Gastrocnemius medialis (tissue), 4 donors: ENCODE results near the gene TCFL5. TPM values are rescaled to one million over a fixed set of nuclear protein-coding genes. Genes with fewer than 3 reads are reported as not detected.

Experiments used
- ATAC-seq, 2 donors: fragments of 150-250 bp; one replicate each; pipeline ENCODE4 v1.9.1; 2016
- DNase-seq, 2 donors: peaks; one replicate each; pipeline ENCODE4 v3.0.0-alpha.2; 2019
- H3K27ac ChIP-seq, 4 donors: fragments of 200-600 bp; sonication (generic); 1 replicate in 1 of 4; 2 replicates in 3 of 4; pipeline ENCODE4 v1.5.1; 2016 to 2018; ENCODE audit warnings: mild to moderate bottlenecking in 2 of 4, moderate library complexity in 1 of 4
- H3K27me3 ChIP-seq, 3 donors: fragments of 200-600 bp; sonication (generic) in 2 of 3; 1 replicate in 1 of 3; 2 replicates in 2 of 3; pipeline versions ENCODE4 v1.5.1 to v1.6.0; 2016 to 2019; ENCODE audit warnings: mild to moderate bottlenecking in 1 of 3, moderate library complexity in 1 of 3
- H3K36me3 ChIP-seq, 2 donors: fragments of 200-600 bp; sonication (generic) in 1 of 2; one replicate each; pipeline ENCODE4 v1.5.1; 2017 to 2018
- H3K4me1 ChIP-seq, 2 donors: fragments of 200-600 bp; sonication (generic) in 1 of 2; one replicate each; pipeline ENCODE4 v1.5.1; 2016 to 2017; ENCODE audit warnings: mild to moderate bottlenecking in 2 of 2
- H3K4me3 ChIP-seq, 4 donors: fragments of 200-600 bp; sonication (generic) in 3 of 4; 1 replicate in 1 of 4; 2 replicates in 3 of 4; pipeline ENCODE4 v1.5.1; 2016 to 2019; ENCODE audit warnings: mild to moderate bottlenecking in 2 of 4
- H3K9me3 ChIP-seq, 3 donors: fragments of 200-600 bp; sonication (generic) in 2 of 3; 1 replicate in 1 of 3; 2 replicates in 2 of 3; pipeline ENCODE4 v1.5.1; 2016 to 2019
- CTCF ChIP-seq, 5 experiments: fragments of 450-650 bp in 3 of 5; fragments of 200-600 bp in 2 of 5; sonication (generic) in 2 of 5; IDR thresholded peaks in 4 of 5; conservative IDR thresholded peaks in 1 of 5; 1 replicate in 4 of 5; 2 replicates in 1 of 5; pipeline ENCODE4 v1.5.1; 2016 to 2019; ENCODE audit warnings: antibody characterized with exemption in 5 of 5, mild to moderate bottlenecking in 3 of 5, moderate library complexity in 3 of 5
- POLR2A ChIP-seq, 2 donors: fragments of 450-650 bp; IDR thresholded peaks; one replicate each; pipeline ENCODE4 v1.6.1; 2017; ENCODE audit warnings: antibody characterized with exemption in 2 of 2, mild to moderate bottlenecking in 2 of 2, moderate library complexity in 2 of 2
- in situ Hi-C, 4 donors: fragments of 200-750 bp; cut with MboI; loops; one replicate each; pipeline versions ENCODE4 v1.15.0 to v1.8.0; 2017; ENCODE audit warnings: low sequenced_read_pairs in 4 of 4
- intact Hi-C: fragments of 100-400 bp; cut with DNase I; formaldehyde crosslinking; loops from one replicate; pipeline ENCODE4 v1.15.1; 2023; ENCODE audit warnings: low total_unique reads
- total RNA-seq, 4 donors: library from RNA; depleted of rRNA; stranded (reverse); fragments of >200 nt; gene quantifications; one replicate each; pipeline versions ENCODE4 v1.1.0 to v1.2.3, GENCODE V29; 2016

TCFL5 gene
- total RNA-seq, 4 donors from 2014 or later: 5.3 to 7.3 (median 6.3) TPM

- Histone ChIP-seq H3K27ac (no peak overlapping the region), H3K4me3 (peak overlapping the region; percentile 3 to 36 (median 28)), H3K36me3 (peaks cover 0 to 17% of the 10 kb centered on the region in 2 donors), H3K4me1 (peaks cover 14 to 20% of the 10 kb centered on the region in 2 donors), H3K27me3 (peaks cover 44 to 53% (median 53%) of the 10 kb centered on the region in 3 donors), H3K9me3 (no peaks in the 10 kb centered on the region)
- intact Hi-C loops (no loop called here), in situ Hi-C loops (no loop called here)
- no peak for ATAC-seq
- DNase-seq: no peak
- TF ChIP-seq POLR2A (IDR thresholded peaks at IDR 0.05) (no peak), CTCF (IDR thresholded peaks at IDR 0.05 in 4 of 5, conservative IDR thresholded peaks at IDR 0.05 in 1 of 5) (no peak)
These were observed 45.4 kb downstream of the TCFL5 start for GRCh38 chr20:62816031-62816883.

DNA sequence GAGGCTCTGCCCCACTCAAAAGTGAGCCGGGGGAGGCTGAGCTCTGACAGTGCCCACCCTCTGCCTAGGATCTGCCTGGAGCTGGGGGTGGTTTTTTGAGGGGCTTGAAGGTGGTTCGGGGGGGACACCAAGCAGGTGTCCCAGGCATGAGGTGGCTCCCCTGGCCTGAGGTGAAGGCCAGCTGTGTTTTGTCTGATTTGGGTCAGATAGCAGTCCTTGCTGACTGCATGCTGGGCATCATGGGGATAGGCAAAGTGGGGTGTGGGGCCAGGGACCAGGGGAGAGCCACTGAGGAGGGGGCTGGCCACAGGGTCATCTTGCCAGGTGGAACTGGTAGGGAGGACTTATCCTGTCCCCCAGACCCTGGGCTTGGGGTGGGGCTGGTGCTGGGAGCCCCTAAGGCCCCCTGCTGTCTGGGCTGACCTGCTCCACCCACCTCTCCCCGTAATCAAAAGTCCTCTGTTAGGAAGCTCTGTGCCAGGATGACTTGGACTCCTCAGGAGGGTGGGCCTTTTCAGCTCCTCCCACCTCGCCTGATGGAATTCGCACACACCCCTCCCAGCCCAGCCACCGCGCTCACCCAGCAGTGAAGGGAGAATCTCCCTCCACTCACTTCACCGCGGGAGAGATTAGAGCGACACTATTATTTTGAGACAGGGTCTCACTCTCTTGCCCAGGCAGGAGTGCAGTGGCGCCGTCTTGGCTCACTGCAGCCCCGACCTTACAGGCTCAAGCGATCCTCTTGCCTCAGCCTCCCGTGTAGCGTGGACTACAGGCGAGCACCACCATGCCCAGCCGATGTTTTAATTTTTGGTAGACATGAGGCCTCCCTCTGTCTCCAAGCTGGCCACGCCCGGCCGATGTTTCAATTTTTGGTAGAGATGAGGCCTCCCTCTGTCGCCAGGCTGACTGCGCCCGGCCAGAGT, 46.3 kb downstream of the TCFL5 start:
- Histone ChIP-seq H3K36me3 (peaks cover 0 to 22% of the 10 kb centered on the region in 2 donors), H3K27ac (no peak overlapping the region), H3K4me1 (peaks cover 14 to 20% of the 10 kb centered on the region in 2 donors), H3K4me3 (no peak overlapping the region), H3K9me3 (no peaks in the 10 kb centered on the region), H3K27me3 (peaks cover 44 to 53% (median 53%) of the 10 kb centered on the region in 3 donors)
- TF ChIP-seq CTCF (IDR thresholded peaks at IDR 0.05 in 4 of 5, conservative IDR thresholded peaks at IDR 0.05 in 1 of 5): no peak
- no peak for TF ChIP-seq POLR2A (IDR thresholded peaks at IDR 0.05)
- ATAC-seq (no peak), DNase-seq (no peak)
- in situ Hi-C loops: no loop called here
- intact Hi-C loops: no loop called here

GRCh38 chr20:62814709-62815065, 46.9 kb downstream of the TCFL5 start:
- in situ Hi-C loops (no loop called here), intact Hi-C loops (no loop called here)
- DNase-seq: no peak
- H3K27me3 ChIP-seq: peaks cover 44 to 52% (median 48%) of the 10 kb centered on the region in 3 donors
- no peaks in the 10 kb centered on the region for H3K9me3 ChIP-seq
- TF ChIP-seq POLR2A (IDR thresholded peaks at IDR 0.05) (no peak), CTCF (IDR thresholded peaks at IDR 0.05 in 4 of 5, conservative IDR thresholded peaks at IDR 0.05 in 1 of 5) (no peak)
- no peak overlapping the region for H3K4me3 ChIP-seq
- no peak for ATAC-seq
- H3K4me1 ChIP-seq: peaks cover 14 to 20% of the 10 kb centered on the region in 2 donors
- H3K27ac ChIP-seq: no peak overlapping the region
- peaks cover 0 to 28% of the 10 kb centered on the region in 2 donors for H3K36me3 ChIP-seq

- in situ Hi-C loops: no loop called here
- no peaks in the 10 kb centered on the region for H3K9me3 ChIP-seq
- intact Hi-C loops: no loop called here
- peaks cover 0 to 33% of the 10 kb centered on the region in 2 donors for H3K36me3 ChIP-seq
- ATAC-seq: no peak
- H3K4me1 ChIP-seq: peaks cover 10 to 15% of the 10 kb centered on the region in 2 donors
- TF ChIP-seq CTCF (IDR thresholded peaks at IDR 0.05 in 4 of 5, conservative IDR thresholded peaks at IDR 0.05 in 1 of 5) (no peak), POLR2A (IDR thresholded peaks at IDR 0.05) (no peak)
- peaks cover 40 to 47% (median 44%) of the 10 kb centered on the region in 3 donors for H3K27me3 ChIP-seq
- DNase-seq: no peak
- no peak overlapping the region for H3K27ac ChIP-seq
- no peak overlapping the region for H3K4me3 ChIP-seq
These were observed 47.4 kb downstream of the TCFL5 start for GRCh38 chr20:62814060-62814708.
